GM21381 (cell line): Measurements from ENCODE around the gene TMIGD1.
"Not testable (repeated sequence)": the region's sequence is repeated elsewhere in the genome, so short reads cannot be mapped to it uniquely, and the experiment has no call there.

Source experiments
- ATAC-seq: cut with Tn5 transposase; IDR thresholded peaks from one replicate; pipeline ENCODE4 v1.9.1; 2021; ENCODE audit warnings: mild to moderate bottlenecking, moderate library complexity; ENCODE audit not compliant: unreplicated experiment

Gene TMIGD1

GRCh38 chr17:30358055-30358760, 24.4 kb upstream of the TMIGD1 start:
- no peak for ATAC-seq

- ATAC-seq: no peak
These were observed 23.6 kb upstream of the TMIGD1 start for GRCh38 chr17:30357476-30357875.

GRCh38 chr17:30354701-30355100, 20.8 kb upstream of the TMIGD1 start:
- no peak for ATAC-seq

DNA sequence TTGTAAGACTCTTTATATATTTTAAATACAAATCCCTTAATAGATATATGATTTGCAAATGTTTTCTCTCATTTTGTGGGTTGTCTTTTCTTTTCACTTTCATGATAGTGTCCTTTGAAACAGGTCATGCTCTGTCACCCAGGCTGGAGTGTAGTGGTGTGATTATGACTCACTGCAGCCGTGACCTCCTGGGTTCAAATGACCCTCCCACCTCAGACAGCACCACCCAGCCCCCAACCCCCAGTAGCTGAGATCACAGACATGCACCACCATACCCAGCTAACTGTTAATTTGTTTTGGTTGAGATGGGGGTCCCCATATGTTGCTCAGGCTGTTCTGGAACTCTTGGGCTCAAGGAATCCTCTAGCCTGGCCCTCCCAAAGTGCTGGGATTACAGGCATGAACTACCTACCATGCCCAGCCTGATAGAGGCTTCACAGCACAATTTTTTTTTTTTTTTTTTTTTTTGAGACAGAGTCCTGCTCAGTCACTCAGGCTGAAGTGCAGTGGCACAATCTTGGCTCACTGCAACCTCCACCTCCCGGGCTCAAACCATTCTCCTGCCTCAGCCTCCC, 18.5 kb upstream of the TMIGD1 start:
- no peak for ATAC-seq

DNA sequence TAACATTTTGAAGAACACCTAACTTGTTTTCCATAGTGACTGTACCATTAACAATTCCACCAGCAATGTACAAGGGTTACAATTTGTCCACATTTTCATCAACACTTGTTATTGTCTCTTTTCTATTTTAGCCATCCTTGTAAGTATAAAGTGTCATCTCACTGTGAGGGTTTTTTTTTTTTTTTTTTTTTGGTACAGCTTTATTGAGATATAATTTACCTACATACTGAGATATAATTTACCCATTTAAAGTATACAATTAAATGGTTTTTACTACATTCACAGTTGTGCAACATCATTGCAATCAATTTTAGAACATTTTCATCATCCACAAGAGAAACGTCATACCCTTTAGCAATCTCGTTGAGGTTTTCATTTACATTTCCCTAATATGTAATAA, 17.9 kb upstream of the TMIGD1 start:
- ATAC-seq: no peak

- ATAC-seq: not testable (repeated sequence)
These were observed 17.4 kb upstream of the TMIGD1 start for GRCh38 chr17:30351263-30351662.

DNA sequence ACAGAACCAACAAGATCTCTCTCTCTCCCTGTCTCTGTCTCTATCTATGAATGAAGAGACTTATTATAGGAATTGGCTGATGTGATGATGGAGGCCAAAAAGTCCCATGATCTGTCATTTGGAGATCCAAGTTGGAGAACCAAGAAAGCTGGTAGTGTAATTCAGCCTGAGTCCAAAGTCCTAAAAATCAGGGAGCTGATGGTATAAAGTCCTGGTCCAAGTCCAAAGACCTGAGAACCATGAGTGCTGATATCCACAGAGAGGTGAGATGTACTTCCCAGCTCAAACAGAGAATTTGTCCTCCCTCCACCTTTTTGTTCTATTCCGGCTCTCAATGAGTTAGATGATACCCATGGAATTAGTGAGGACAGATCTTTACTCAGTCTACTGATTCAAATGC, 15.4 kb upstream of the TMIGD1 start:
- ATAC-seq: no peak

- no peak for ATAC-seq
These were observed 13.6 kb upstream of the TMIGD1 start for GRCh38 chr17:30347488-30347887.

DNA sequence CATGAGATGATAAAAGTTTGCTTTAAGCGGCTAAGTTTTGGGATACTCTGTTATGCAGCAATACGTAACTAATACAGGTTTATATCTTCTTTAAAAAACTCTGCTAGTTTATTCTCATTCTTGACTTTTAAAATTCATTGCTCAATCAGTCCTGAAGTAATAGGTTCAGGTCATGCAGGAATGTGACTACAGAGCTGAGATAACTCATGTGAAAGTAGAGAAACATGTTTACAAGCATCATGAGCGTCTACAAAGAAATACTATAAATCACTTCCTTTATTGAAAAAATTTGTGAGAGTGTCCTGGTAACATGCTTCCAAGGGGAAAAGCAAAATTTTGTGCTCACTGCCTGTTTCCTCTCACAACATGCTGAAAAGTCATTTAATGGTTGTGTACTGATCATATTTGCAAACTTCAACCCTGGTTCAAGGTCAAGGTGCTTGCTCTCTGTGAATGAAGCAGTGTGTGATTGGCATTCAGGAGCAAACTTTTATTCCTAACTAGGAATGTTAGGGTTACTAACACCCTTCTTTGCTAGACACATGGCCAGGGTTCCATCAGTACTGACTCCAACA, 12.5 kb upstream of the TMIGD1 start:
- no peak for ATAC-seq

GRCh38 chr17:30345527-30346075, 11.7 kb upstream of the TMIGD1 start:
- no peak for ATAC-seq

DNA sequence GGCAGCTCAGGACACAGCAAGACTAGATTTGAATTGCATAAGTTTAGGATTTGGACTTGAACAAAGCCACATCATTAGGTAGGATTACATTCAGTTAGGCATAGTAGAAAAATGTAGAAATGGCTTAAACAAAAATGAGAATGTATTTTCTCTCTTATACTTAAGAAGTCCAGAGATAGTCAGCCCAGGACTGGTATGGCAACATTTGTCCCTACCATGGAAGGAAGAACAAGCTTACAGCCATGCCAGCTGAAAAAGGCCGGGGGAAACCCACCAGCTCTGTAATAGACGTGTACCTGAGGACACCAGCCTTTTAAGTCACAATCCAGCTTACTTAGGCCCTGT, 11.2 kb upstream of the TMIGD1 start:
- no peak for ATAC-seq

- ATAC-seq: no peak
These were observed 10.6 kb upstream of the TMIGD1 start for GRCh38 chr17:30344283-30345088.

DNA sequence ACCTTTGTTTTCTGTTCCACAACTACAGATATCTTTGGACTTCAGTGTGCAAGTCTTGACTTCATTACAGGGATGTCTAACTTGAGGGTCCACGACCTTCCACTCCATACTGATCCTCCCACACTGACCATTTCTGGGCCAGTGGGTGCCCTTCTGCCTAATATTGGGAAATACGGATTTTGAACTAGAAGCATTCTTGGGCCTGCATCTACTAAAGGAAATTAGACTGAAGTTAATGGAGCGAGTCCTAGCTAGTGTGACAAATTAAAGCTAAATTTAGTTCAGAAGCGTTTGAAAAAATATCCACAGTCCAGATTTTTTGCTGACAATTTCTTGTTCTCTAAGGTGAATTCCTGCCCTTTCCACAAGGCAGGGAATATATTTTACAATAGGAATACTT, 9.9 kb upstream of the TMIGD1 start:
- ATAC-seq: no peak

- ATAC-seq: not testable (repeated sequence)
These were observed 9.4 kb upstream of the TMIGD1 start for GRCh38 chr17:30343244-30343643.

GRCh38 chr17:30341703-30342249, 7.9 kb upstream of the TMIGD1 start:
- ATAC-seq: no peak

DNA sequence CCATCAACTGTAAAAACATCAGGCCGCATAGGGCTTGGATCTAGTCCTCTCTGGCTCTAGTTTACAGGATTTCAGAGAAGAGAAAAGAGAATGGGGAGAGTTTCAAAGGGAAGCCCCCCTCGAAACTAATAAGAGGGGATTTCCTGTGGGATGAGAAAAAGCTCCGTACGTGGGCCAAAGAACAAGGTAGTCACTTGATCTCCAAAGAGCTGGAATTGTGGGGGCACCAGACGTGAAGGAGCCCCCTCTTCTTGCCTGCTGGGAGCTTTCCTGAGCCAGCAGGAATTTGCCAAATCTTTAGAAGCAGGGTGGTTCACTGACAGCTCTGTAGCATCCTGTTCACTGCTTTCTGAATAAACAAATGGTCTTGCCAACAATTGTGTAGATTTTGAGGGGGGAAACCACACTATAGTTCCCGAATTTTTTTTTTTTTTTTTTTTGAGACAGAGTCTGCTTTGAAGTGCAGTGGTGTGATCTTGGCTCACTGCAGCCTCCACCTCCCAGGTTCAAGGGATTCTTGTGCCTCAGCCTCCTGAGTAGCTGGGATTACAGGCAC, 7.0 kb upstream of the TMIGD1 start:
- ATAC-seq: no peak

DNA sequence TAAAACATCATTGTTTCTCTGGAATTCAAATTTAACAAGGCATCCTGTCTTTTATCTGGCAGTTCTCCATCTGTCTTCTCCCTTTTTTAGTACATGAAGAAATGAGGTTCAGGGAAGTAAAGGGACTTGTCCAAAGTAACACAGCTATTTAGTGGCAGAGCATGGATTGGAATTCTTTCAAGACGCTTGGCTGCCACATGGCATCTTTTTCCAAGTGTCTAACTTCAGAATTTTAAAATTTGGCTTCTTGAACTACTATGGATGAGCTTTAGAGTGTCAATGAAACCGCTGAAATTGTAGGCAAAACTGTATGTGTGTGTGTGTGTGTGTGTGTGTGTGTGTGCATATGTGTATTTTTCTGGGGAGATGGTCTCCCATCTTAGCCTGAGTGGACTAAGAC, 5.2 kb upstream of the TMIGD1 start:
- no peak for ATAC-seq

- ATAC-seq: no peak
These were observed 3.6 kb upstream of the TMIGD1 start for GRCh38 chr17:30337393-30337999.

GRCh38 chr17:30336369-30337171, 2.7 kb upstream of the TMIGD1 start:
- ATAC-seq: no peak

- no peak for ATAC-seq
These were observed 564 bp upstream of the TMIGD1 start for GRCh38 chr17:30334421-30334820.
